ENCODE measurements around the gene SDK1. TPM values are rescaled to one million over a fixed set of nuclear protein-coding genes. Genes with fewer than 3 reads are reported as not detected.

Gene SDK1
- total and polyA plus RNA-seq, 4 donors = 0.12 to 0.47 (median 0.36) TPM

DNA sequence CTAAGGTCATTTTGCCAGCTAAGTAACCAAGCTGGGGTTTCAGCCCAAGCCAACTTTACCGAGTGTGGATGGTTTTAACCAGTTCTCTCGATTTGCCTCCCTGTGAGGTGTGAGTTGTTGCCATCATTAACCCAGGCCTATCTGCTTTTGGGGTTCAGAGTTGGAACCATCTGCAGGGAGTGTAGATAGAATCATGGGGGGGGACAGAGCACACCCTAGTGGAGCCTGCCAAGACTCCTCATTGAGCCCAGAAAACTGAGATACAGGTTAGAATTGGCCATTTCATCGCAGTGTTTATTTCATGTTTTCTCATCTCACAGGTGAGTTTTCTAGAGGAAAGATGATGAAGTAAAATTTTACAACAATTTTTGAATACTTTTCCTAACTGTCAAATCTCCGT lies 133.6 kb downstream of the SDK1 start:
- Histone ChIP-seq H3K9ac (ENCODE audit: low read depth in 1 of 2, low read length in 2 of 2) (no peak overlapping the region), H3K4me3 (ENCODE audit: low read depth in 1 of 3, low read length in 3 of 3) (no peak overlapping the region), H3K27me3 (ENCODE audit: control insufficient read depth in 4 of 4, insufficient read depth in 4 of 4, low read length in 3 of 4) (peaks cover 0 to 3% (median 0%) of the 10 kb centered on the region in 4 donors), H3K36me3 (ENCODE audit: control insufficient read depth in 4 of 4, insufficient read depth in 3 of 4, low read depth in 1 of 4, low read length in 3 of 4) (no peaks in the 10 kb centered on the region), H3K27ac (ENCODE audit: low read depth in 1 of 2, low read length in 2 of 2) (no peak overlapping the region), H3K4me1 (ENCODE audit: control insufficient read depth in 4 of 4, insufficient read depth in 4 of 4, low read length in 3 of 4) (no peaks in the 10 kb centered on the region), H3K9me3 (ENCODE audit: control insufficient read depth in 4 of 4, low read length in 3 of 4) (no peaks in the 10 kb centered on the region)
- DNase-seq (ENCODE audit: low spot score) = no peak
- WGBS = 95% methylated on average over 4 of the region's 4 CpGs
- TF ChIP-seq, protein P1, sequence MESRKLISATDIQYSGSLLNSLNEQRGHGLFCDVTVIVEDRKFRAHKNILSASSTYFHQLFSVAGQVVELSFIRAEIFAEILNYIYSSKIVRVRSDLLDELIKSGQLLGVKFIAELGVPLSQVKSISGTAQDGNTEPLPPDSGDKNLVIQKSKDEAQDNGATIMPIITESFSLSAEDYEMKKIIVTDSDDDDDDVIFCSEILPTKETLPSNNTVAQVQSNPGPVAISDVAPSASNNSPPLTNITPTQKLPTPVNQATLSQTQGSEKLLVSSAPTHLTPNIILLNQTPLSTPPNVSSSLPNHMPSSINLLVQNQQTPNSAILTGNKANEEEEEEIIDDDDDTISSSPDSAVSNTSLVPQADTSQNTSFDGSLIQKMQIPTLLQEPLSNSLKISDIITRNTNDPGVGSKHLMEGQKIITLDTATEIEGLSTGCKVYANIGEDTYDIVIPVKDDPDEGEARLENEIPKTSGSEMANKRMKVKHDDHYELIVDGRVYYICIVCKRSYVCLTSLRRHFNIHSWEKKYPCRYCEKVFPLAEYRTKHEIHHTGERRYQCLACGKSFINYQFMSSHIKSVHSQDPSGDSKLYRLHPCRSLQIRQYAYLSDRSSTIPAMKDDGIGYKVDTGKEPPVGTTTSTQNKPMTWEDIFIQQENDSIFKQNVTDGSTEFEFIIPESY (IDR thresholded peaks at IDR 0.05) = no peak
- TF ChIP-seq YY1 (IDR thresholded peaks at IDR 0.05) = no peak
- TF ChIP-seq NR2F2 (IDR thresholded peaks at IDR 0.05) = no peak
- no peak for TF ChIP-seq RAD21 (IDR thresholded peaks at IDR 0.05)
- TF ChIP-seq, protein P2, sequence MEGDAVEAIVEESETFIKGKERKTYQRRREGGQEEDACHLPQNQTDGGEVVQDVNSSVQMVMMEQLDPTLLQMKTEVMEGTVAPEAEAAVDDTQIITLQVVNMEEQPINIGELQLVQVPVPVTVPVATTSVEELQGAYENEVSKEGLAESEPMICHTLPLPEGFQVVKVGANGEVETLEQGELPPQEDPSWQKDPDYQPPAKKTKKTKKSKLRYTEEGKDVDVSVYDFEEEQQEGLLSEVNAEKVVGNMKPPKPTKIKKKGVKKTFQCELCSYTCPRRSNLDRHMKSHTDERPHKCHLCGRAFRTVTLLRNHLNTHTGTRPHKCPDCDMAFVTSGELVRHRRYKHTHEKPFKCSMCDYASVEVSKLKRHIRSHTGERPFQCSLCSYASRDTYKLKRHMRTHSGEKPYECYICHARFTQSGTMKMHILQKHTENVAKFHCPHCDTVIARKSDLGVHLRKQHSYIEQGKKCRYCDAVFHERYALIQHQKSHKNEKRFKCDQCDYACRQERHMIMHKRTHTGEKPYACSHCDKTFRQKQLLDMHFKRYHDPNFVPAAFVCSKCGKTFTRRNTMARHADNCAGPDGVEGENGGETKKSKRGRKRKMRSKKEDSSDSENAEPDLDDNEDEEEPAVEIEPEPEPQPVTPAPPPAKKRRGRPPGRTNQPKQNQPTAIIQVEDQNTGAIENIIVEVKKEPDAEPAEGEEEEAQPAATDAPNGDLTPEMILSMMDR (IDR thresholded peaks at IDR 0.05; ENCODE audit: low read depth, low read length, missing input control) = no peak

DNA sequence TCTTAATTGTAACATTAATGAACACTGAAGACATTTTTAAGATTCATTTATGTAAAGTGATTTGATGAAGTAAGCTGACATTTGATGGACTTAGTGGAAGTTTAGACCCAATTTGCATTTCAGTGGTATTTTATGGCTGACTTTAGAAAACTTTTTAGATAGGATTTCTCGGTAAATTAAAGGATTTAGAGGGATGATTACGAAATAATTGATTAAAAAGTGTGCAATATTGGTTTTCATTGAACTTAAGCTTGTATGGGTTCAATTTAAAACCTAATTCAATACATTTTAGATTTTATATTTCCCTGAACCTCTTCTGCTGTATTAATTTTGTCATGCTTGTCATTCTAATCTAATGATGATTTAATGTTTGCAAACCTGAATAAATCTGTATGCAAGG lies 135.1 kb downstream of the SDK1 start:
- peaks cover 0 to 3% (median 0%) of the 10 kb centered on the region in 4 donors for H3K27me3 ChIP-seq (ENCODE audit: control insufficient read depth in 4 of 4, insufficient read depth in 4 of 4, low read length in 3 of 4)
- H3K9ac ChIP-seq (ENCODE audit: low read depth in 1 of 2, low read length in 2 of 2) = no peak overlapping the region
- 79% methylated on average over 2 of the region's 2 CpGs for WGBS
- no peaks in the 10 kb centered on the region for H3K36me3 ChIP-seq (ENCODE audit: control insufficient read depth in 4 of 4, insufficient read depth in 3 of 4, low read depth in 1 of 4, low read length in 3 of 4)
- TF ChIP-seq TAF1 (conservative IDR thresholded peaks at IDR 0.05) (no peak), RAD21 (IDR thresholded peaks at IDR 0.05) (no peak), ATF3 (IDR thresholded peaks at IDR 0.05) (no peak), RXRA (IDR thresholded peaks at IDR 0.05) (no peak), FOXA1 (IDR thresholded peaks at IDR 0.05) (no peak), FOXA2 (IDR thresholded peaks at IDR 0.05) (no peak), HNF4A (conservative IDR thresholded peaks at IDR 0.05) (no peak), HNF4G (IDR thresholded peaks at IDR 0.05) (no peak), SP1 (IDR thresholded peaks at IDR 0.05) (no peak), JUND (IDR thresholded peaks at IDR 0.05) (no peak), GABPA (IDR thresholded peaks at IDR 0.05 in 1 of 2, conservative IDR thresholded peaks at IDR 0.05 in 1 of 2) (no peak), NR2F2 (IDR thresholded peaks at IDR 0.05) (no peak)
- TF ChIP-seq, protein P3, sequence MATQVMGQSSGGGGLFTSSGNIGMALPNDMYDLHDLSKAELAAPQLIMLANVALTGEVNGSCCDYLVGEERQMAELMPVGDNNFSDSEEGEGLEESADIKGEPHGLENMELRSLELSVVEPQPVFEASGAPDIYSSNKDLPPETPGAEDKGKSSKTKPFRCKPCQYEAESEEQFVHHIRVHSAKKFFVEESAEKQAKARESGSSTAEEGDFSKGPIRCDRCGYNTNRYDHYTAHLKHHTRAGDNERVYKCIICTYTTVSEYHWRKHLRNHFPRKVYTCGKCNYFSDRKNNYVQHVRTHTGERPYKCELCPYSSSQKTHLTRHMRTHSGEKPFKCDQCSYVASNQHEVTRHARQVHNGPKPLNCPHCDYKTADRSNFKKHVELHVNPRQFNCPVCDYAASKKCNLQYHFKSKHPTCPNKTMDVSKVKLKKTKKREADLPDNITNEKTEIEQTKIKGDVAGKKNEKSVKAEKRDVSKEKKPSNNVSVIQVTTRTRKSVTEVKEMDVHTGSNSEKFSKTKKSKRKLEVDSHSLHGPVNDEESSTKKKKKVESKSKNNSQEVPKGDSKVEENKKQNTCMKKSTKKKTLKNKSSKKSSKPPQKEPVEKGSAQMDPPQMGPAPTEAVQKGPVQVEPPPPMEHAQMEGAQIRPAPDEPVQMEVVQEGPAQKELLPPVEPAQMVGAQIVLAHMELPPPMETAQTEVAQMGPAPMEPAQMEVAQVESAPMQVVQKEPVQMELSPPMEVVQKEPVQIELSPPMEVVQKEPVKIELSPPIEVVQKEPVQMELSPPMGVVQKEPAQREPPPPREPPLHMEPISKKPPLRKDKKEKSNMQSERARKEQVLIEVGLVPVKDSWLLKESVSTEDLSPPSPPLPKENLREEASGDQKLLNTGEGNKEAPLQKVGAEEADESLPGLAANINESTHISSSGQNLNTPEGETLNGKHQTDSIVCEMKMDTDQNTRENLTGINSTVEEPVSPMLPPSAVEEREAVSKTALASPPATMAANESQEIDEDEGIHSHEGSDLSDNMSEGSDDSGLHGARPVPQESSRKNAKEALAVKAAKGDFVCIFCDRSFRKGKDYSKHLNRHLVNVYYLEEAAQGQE (IDR thresholded peaks at IDR 0.05) = no peak
- TF ChIP-seq, protein P2 (IDR thresholded peaks at IDR 0.05; ENCODE audit: low read depth, low read length, missing input control) = no peak
- H3K4me1 ChIP-seq (ENCODE audit: control insufficient read depth in 4 of 4, insufficient read depth in 4 of 4, low read length in 3 of 4) = no peaks in the 10 kb centered on the region
- no peak overlapping the region for H3K4me3 ChIP-seq (ENCODE audit: low read depth in 1 of 3, low read length in 3 of 3)
- no peak overlapping the region for H3K27ac ChIP-seq (ENCODE audit: low read depth in 1 of 2, low read length in 2 of 2)
- no peak for DNase-seq (ENCODE audit: low spot score)
- no peaks in the 10 kb centered on the region for H3K9me3 ChIP-seq (ENCODE audit: control insufficient read depth in 4 of 4, low read length in 3 of 4)

Data from liver (tissue), 9 donors.